Liver (tissue), 3 donors: ENCODE results near the gene L3MBTL1.

ENCODE experiments used
- CTCF ChIP-seq: fragments of 150-350 bp; IDR thresholded peaks from 2 replicates; pipeline ENCODE4 v1.5.1; 2017; ENCODE audit warnings: improper control_type of control experiment, low read depth, low read length; ENCODE audit not compliant: missing input control
- EGR1 ChIP-seq, 2 donors: IDR thresholded peaks; 2 replicates each; pipeline ENCODE4 v1.6.1; 2016 to 2018; ENCODE audit warnings: antibody characterized with exemption in 2 of 2, low read depth in 2 of 2
- FOXA1 ChIP-seq: IDR thresholded peaks from 2 replicates; pipeline ENCODE4 v1.6.1; 2016; ENCODE audit warnings: antibody characterized with exemption
- GABPA ChIP-seq, 2 donors: IDR thresholded peaks in 1 of 2; conservative IDR thresholded peaks in 1 of 2; 2 replicates each; pipeline ENCODE4 v1.6.1; 2016; ENCODE audit warnings: antibody characterized with exemption in 2 of 2, mild to moderate bottlenecking in 1 of 2, moderate library complexity in 1 of 2
- HNF4A ChIP-seq, 2 donors: conservative IDR thresholded peaks; 2 replicates each; pipeline ENCODE4 v1.6.1; 2016; ENCODE audit warnings: antibody characterized with exemption in 2 of 2, mild to moderate bottlenecking in 2 of 2
- JUND ChIP-seq, 2 donors: IDR thresholded peaks; 2 replicates each; pipeline ENCODE4 v1.6.1; 2016; ENCODE audit warnings: antibody characterized with exemption in 2 of 2
- NR2F2 ChIP-seq: IDR thresholded peaks from 2 replicates; pipeline ENCODE4 v1.6.1; 2016; ENCODE audit warnings: antibody characterized with exemption
- RAD21 ChIP-seq, 2 donors: IDR thresholded peaks; 2 replicates each; pipeline ENCODE4 v1.6.1; 2016; ENCODE audit warnings: antibody characterized with exemption in 2 of 2, mild to moderate bottlenecking in 2 of 2
- SP1 ChIP-seq: IDR thresholded peaks from 2 replicates; pipeline ENCODE4 v1.6.1; 2018; ENCODE audit warnings: antibody characterized with exemption, mild to moderate bottlenecking
- TAF1 ChIP-seq: conservative IDR thresholded peaks from 2 replicates; pipeline ENCODE4 v1.6.1; 2016; ENCODE audit warnings: antibody characterized with exemption, mild to moderate bottlenecking
- YY1 ChIP-seq: IDR thresholded peaks from 2 replicates; pipeline ENCODE4 v1.6.1; 2016; ENCODE audit warnings: antibody characterized with exemption, mild to moderate bottlenecking
- TF ChIP-seq, protein P1 (sequence below): IDR thresholded peaks from 2 replicates; pipeline ENCODE4 v1.6.1; 2016; ENCODE audit warnings: antibody characterized with exemption, mild to moderate bottlenecking
- TF ChIP-seq, protein P2 (sequence below): IDR thresholded peaks from 2 replicates; pipeline ENCODE4 v1.6.1; 2016; ENCODE audit warnings: antibody characterized with exemption
- TF ChIP-seq, protein P3 (sequence below): IDR thresholded peaks from 2 replicates; pipeline ENCODE4 v1.6.1; 2016; ENCODE audit warnings: antibody characterized with exemption
- donor health status: healthy.
- donor health status: healthy.

DNA sequence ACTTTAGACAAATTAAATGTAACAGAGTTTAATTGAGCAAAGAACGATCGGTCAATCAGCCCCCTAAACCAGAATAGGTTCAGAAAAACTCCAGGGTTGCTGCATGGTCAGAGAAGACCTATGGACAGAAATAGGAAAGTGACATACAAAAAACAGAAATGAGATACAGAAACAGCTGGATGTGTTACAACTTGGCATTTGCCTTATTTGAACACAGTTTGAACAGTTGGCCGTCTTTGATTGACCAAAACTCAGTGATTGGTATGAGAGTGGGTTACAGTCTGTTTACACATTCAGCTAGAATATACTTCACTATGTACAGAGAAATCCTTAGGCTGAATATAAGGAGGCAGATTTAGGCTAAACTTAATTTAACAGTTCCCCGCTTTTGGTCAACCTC lies 29.9 kb upstream of the L3MBTL1 start:
- TF ChIP-seq, protein P1, sequence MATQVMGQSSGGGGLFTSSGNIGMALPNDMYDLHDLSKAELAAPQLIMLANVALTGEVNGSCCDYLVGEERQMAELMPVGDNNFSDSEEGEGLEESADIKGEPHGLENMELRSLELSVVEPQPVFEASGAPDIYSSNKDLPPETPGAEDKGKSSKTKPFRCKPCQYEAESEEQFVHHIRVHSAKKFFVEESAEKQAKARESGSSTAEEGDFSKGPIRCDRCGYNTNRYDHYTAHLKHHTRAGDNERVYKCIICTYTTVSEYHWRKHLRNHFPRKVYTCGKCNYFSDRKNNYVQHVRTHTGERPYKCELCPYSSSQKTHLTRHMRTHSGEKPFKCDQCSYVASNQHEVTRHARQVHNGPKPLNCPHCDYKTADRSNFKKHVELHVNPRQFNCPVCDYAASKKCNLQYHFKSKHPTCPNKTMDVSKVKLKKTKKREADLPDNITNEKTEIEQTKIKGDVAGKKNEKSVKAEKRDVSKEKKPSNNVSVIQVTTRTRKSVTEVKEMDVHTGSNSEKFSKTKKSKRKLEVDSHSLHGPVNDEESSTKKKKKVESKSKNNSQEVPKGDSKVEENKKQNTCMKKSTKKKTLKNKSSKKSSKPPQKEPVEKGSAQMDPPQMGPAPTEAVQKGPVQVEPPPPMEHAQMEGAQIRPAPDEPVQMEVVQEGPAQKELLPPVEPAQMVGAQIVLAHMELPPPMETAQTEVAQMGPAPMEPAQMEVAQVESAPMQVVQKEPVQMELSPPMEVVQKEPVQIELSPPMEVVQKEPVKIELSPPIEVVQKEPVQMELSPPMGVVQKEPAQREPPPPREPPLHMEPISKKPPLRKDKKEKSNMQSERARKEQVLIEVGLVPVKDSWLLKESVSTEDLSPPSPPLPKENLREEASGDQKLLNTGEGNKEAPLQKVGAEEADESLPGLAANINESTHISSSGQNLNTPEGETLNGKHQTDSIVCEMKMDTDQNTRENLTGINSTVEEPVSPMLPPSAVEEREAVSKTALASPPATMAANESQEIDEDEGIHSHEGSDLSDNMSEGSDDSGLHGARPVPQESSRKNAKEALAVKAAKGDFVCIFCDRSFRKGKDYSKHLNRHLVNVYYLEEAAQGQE, result no peak
- TF ChIP-seq CTCF (no peak), RAD21 (IDR thresholded peaks at IDR 0.05) (no peak), YY1 (no peak), JUND (IDR thresholded peaks at IDR 0.05) (no peak), SP1 (no peak), TAF1 (no peak), GABPA (IDR thresholded peaks at IDR 0.05 in 1 of 2, conservative IDR thresholded peaks at IDR 0.05 in 1 of 2) (no peak), HNF4A (conservative IDR thresholded peaks at IDR 0.05) (no peak), NR2F2 (no peak), EGR1 (IDR thresholded peaks at IDR 0.05; ENCODE audit: low read depth in 2 of 2) (no peak), FOXA1 (no peak)
- TF ChIP-seq, protein P2, sequence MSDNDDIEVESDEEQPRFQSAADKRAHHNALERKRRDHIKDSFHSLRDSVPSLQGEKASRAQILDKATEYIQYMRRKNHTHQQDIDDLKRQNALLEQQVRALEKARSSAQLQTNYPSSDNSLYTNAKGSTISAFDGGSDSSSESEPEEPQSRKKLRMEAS, result no peak
- TF ChIP-seq, protein P3, sequence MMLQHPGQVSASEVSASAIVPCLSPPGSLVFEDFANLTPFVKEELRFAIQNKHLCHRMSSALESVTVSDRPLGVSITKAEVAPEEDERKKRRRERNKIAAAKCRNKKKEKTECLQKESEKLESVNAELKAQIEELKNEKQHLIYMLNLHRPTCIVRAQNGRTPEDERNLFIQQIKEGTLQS, result no peak
